ENCODE data around the gene PELI1. TPM values are rescaled to one million over a fixed set of nuclear protein-coding genes. Genes with fewer than 3 reads are reported as not detected.

PELI1 gene
- total and polyA plus RNA-seq, 2 of the 8 experiments (the other 6 are each of a cell fraction or from before 2014, with no cell fraction given): 21.8 to 57.1 TPM

DNA sequence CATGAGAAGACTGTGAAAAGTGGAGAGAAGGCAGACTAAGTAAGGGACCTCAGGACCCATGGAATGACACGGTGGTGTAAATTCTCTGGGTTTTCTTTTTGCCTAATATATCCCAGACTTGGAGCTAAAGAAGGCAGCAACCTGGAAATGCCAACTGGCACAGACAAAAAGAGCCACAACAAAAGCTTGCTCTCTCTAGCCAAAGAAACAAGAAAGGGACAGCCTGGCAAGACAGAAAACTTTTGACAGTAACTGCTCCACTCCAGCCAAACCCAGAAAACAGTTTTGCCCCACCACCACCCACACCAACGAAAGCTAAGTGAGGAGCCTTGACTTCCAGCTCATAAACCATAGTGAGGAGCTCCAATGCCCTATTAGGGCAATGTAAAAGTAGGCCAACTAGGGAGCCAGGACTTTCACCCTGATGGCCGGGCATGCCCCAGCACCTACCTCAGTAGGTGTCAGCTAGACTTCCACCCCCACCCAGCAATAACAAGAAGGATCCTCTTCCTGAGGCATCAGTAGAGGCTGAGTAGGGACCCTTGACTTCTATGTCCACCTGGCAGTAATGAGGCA, 35.5 kb downstream of the PELI1 start:
- H3K9ac ChIP-seq (replicated peaks in 1 of 4; ENCODE audit: extremely low read depth in 1 of 4, low read depth in 3 of 4, low read length in 3 of 4): no peak overlapping the region
- H3K27ac ChIP-seq (ENCODE audit: low read depth, low read length): no peak overlapping the region
- no peak overlapping the region for H2BK20ac ChIP-seq (ENCODE audit: low read length)
- H3K18ac ChIP-seq (ENCODE audit: extremely low read depth, low read length): no peak overlapping the region
- no peaks in the 10 kb centered on the region for H3K4me1 ChIP-seq (replicated peaks in 1 of 4; ENCODE audit: control insufficient read depth in 3 of 4, insufficient read depth in 4 of 4, low read length in 3 of 4)
- H4K5ac ChIP-seq (ENCODE audit: insufficient read length, low read depth, low read length): no peak overlapping the region
- peak overlapping the region; percentile 31; the same call in 1 of the 2 replicates for H2BK12ac ChIP-seq (ENCODE audit: low read depth, low read length)
- no peaks in the 10 kb centered on the region for H3K9me3 ChIP-seq (ENCODE audit: insufficient read depth in 2 of 2, low read depth in 1 of 2, low read length in 1 of 2)
- H3K14ac ChIP-seq (ENCODE audit: insufficient read length): no peak overlapping the region
- no peak overlapping the region for H4K91ac ChIP-seq (replicated peaks; ENCODE audit: insufficient read length, low read length)
- WGBS, 2 experiments (ENCODE audit: extremely low coverage in 1 of 2, insufficient coverage in 1 of 2, insufficient read length in 1 of 2, insufficient replicate concordance in 2 of 2, low coverage in 1 of 2, low lambda C conversion rate in 2 of 2, missing lambda C conversion rate in 1 of 2): 94% methylated on average over 3 of the region's 3 CpGs; no CpG with 5 or more reads in 1 of the 2 experiments
- H4K20me1 ChIP-seq (replicated peaks in 1 of 2; ENCODE audit: control insufficient read depth in 1 of 2, insufficient read depth in 2 of 2, low read length in 2 of 2): peaks cover 2 to 9% of the 10 kb centered on the region in 2 experiments
- FAIRE-seq: no peak
- H3K79me1 ChIP-seq (ENCODE audit: low read depth, low read length): peaks cover 5% of the 10 kb centered on the region; the same call in 1 of the 2 replicates
- no peak overlapping the region for H4K8ac ChIP-seq (ENCODE audit: extremely low read depth, insufficient read depth, low read length)
- no peak overlapping the region for H3K4ac ChIP-seq (replicated peaks; ENCODE audit: insufficient read length, low read depth, low read length)
- TF ChIP-seq SP4 (IDR thresholded peaks at IDR 0.05; ENCODE audit: low read length) (no peak), TCF12 (IDR thresholded peaks at IDR 0.05; ENCODE audit: low read depth, low read length) (no peak)
- no peaks in the 10 kb centered on the region for H3K23me2 ChIP-seq (ENCODE audit: low read depth, low read length)
- no peak overlapping the region for H2BK120ac ChIP-seq (replicated peaks; ENCODE audit: low read depth, low read length)
- H3K4me3 ChIP-seq (ENCODE audit: extremely low read depth in 1 of 4, insufficient read depth in 2 of 4, low read depth in 3 of 4, low read length in 4 of 4): no peak overlapping the region
- POLR2A ChIA-PET (ENCODE audit: partially characterized antibody): interaction anchor here (1.1 kb wide), 1 partner anchor 10 kb away, joined by 4 read pairs; no protein-coding TSS in a partner anchor
- no peaks in the 10 kb centered on the region for H3K27me3 ChIP-seq (replicated peaks in 1 of 4; ENCODE audit: control insufficient read depth in 3 of 4, extremely low read depth in 1 of 4, insufficient read depth in 3 of 4, low read length in 3 of 4)
- no peak overlapping the region for H3K4me2 ChIP-seq (ENCODE audit: insufficient read depth in 1 of 2, low read depth in 2 of 2, low read length in 2 of 2)
- no peak overlapping the region for H2AK5ac ChIP-seq (ENCODE audit: low read depth, low read length)
- no peak overlapping the region for H2BK15ac ChIP-seq (ENCODE audit: low read length)
- no peak overlapping the region for H2AFZ ChIP-seq (ENCODE audit: low read length)
- DNase-seq (ENCODE audit: low read depth in 1 of 2, low spot score in 2 of 2): no peak
- no peak overlapping the region for H2BK5ac ChIP-seq (ENCODE audit: low read depth, low read length)
- CTCF ChIA-PET (ENCODE audit: partially characterized antibody): interaction anchor here (1.0 to 1.6 kb wide), 2 partner anchors 10 to 222 kb away, joined by 4 to 5 read pairs; no protein-coding TSS in a partner anchor
- H3K56ac ChIP-seq (replicated peaks; ENCODE audit: insufficient read length, low read depth, low read length): no peak overlapping the region
- peaks cover 3 to 37% (median 18%) of the 10 kb centered on the region in 4 experiments; a peak in 7 of 8 replicates for H3K36me3 ChIP-seq (ENCODE audit: control insufficient read depth in 2 of 4, insufficient read depth in 4 of 4, low read length in 3 of 4)
- H3K79me2 ChIP-seq (ENCODE audit: control insufficient read depth in 1 of 2, insufficient read depth in 2 of 2, low read length in 2 of 2): peaks cover 0 to 61% of the 10 kb centered on the region in 2 experiments; a peak in 3 of 4 replicates
- H3K23ac ChIP-seq (ENCODE audit: insufficient read length): no peak overlapping the region
